ENCODE measurements around the gene CADPS. TPM values are rescaled to one million over a fixed set of nuclear protein-coding genes. Genes with fewer than 3 reads are reported as not detected.

Gene CADPS
- total RNA-seq, 1 experiment from 2014 or later, result not detected

DNA sequence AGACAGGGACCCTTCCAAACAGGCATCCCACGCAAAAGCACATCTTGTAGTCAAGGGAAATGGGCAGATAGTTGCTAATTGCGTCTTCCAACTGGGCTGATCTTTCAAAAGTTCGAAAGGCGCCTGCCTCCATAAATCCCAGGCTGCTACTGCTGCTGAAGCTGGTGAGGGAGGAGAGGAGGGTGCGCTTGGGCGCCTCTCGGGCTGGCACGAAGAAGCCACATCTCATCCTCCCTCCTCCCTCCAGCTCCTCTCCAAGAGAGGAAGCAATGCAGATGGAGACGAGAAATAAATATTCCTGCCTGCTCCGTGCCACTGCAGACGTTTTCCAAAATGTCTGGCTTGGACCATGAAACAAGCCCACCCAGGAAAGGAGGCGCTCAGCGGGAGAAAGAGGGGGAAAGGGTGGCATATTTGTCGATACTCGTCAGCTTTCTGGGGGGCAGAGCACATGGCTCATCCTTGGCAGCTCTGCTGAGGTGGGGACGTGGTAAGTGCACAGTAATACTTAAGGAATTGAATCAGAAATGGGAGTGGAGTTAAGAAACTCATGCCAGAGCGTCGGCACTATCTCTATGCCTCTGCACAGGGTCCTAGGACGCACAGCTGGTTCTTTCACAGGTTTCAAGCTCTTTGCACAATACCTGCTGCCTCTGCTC, 413.0 kb downstream of the CADPS start:
- no peak for ATAC-seq
- H3K4me1 ChIP-seq (ENCODE audit: control insufficient read depth, insufficient read depth, low read length), result no peaks in the 10 kb centered on the region
- H3K4me3 ChIP-seq (ENCODE audit: low read depth in 2 of 2, low read length in 2 of 2), result no peak overlapping the region
- in situ Hi-C loops (cut with HindIII; ENCODE audit: low pct_unique_long_range_greater_than_20kb, low sequenced_read_pairs) (no loop called here), intact Hi-C loops (cut with micrococcal nuclease; ENCODE audit: unreplicated experiment) (no loop called here)
- H3K36me3 ChIP-seq (ENCODE audit: control insufficient read depth, insufficient read depth, low read length), result no peaks in the 10 kb centered on the region
- no TSS peak for BruUV-seq (replicated peaks)
- TF ChIP-seq, protein P1, sequence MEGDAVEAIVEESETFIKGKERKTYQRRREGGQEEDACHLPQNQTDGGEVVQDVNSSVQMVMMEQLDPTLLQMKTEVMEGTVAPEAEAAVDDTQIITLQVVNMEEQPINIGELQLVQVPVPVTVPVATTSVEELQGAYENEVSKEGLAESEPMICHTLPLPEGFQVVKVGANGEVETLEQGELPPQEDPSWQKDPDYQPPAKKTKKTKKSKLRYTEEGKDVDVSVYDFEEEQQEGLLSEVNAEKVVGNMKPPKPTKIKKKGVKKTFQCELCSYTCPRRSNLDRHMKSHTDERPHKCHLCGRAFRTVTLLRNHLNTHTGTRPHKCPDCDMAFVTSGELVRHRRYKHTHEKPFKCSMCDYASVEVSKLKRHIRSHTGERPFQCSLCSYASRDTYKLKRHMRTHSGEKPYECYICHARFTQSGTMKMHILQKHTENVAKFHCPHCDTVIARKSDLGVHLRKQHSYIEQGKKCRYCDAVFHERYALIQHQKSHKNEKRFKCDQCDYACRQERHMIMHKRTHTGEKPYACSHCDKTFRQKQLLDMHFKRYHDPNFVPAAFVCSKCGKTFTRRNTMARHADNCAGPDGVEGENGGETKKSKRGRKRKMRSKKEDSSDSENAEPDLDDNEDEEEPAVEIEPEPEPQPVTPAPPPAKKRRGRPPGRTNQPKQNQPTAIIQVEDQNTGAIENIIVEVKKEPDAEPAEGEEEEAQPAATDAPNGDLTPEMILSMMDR (IDR thresholded peaks at IDR 0.05), result no peak
- TF ChIP-seq TCF7L2 (IDR thresholded peaks at IDR 0.05; ENCODE audit: low read depth, low read length) (no peak), SIN3A (IDR thresholded peaks at IDR 0.05; ENCODE audit: borderline replicate concordance, insufficient read depth, low read depth, low read length) (no peak), POLR2AphosphoS5 (IDR thresholded peaks at IDR 0.05; ENCODE audit: low read depth, low read length) (no peak)
- TF ChIP-seq, protein P2, sequence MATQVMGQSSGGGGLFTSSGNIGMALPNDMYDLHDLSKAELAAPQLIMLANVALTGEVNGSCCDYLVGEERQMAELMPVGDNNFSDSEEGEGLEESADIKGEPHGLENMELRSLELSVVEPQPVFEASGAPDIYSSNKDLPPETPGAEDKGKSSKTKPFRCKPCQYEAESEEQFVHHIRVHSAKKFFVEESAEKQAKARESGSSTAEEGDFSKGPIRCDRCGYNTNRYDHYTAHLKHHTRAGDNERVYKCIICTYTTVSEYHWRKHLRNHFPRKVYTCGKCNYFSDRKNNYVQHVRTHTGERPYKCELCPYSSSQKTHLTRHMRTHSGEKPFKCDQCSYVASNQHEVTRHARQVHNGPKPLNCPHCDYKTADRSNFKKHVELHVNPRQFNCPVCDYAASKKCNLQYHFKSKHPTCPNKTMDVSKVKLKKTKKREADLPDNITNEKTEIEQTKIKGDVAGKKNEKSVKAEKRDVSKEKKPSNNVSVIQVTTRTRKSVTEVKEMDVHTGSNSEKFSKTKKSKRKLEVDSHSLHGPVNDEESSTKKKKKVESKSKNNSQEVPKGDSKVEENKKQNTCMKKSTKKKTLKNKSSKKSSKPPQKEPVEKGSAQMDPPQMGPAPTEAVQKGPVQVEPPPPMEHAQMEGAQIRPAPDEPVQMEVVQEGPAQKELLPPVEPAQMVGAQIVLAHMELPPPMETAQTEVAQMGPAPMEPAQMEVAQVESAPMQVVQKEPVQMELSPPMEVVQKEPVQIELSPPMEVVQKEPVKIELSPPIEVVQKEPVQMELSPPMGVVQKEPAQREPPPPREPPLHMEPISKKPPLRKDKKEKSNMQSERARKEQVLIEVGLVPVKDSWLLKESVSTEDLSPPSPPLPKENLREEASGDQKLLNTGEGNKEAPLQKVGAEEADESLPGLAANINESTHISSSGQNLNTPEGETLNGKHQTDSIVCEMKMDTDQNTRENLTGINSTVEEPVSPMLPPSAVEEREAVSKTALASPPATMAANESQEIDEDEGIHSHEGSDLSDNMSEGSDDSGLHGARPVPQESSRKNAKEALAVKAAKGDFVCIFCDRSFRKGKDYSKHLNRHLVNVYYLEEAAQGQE (IDR thresholded peaks at IDR 0.05; ENCODE audit: insufficient read depth in 1 of 2, low read depth in 2 of 2, low read length in 1 of 2), result no peak
- H3K27ac ChIP-seq (ENCODE audit: low read length), result no peak overlapping the region
- POLR2A ChIA-PET, result no interaction called here
- H3K9me3 ChIP-seq (ENCODE audit: control insufficient read depth, insufficient read depth, low read depth, low read length), result no peaks in the 10 kb centered on the region
- no peak for DNase-seq (ENCODE audit: low read depth, low spot score)
- CTCF ChIA-PET, result no interaction called here
- H3K27me3 ChIP-seq (ENCODE audit: control insufficient read depth, insufficient read depth, low read length), result 0 out of 2 replicates have a peak, but pooled peaks cover 2% of the 10 kb centered on the region

DNA sequence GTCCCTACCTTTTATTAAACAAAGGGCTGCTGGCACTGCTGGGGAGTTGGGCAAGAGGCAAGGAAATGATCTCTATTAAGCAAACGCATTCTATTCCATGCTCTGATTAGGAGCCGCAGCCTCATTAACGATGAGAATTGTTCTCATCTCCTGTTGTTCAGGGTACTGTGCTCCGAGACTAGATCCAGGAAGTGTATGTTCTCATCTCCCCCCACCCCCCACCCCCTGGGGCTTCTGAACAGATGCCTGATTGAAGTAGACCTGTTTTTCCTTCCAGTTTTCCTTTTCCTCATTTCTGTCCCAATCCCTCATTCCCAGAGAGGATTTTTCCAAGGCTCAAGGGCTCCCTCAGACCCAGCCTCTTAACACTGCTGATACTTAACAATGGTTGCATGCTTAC, 420.3 kb downstream of the CADPS start:
- no peak for ATAC-seq
- TF ChIP-seq SIN3A (IDR thresholded peaks at IDR 0.05; ENCODE audit: borderline replicate concordance, insufficient read depth, low read depth, low read length), result no peak
- TF ChIP-seq TCF7L2 (IDR thresholded peaks at IDR 0.05; ENCODE audit: low read depth, low read length), result no peak
- TF ChIP-seq, protein P2 (IDR thresholded peaks at IDR 0.05; ENCODE audit: insufficient read depth in 1 of 2, low read depth in 2 of 2, low read length in 1 of 2), result no peak
- no peak for TF ChIP-seq POLR2AphosphoS5 (IDR thresholded peaks at IDR 0.05; ENCODE audit: low read depth, low read length)
- TF ChIP-seq, protein P1 (IDR thresholded peaks at IDR 0.05), result no peak

More for the DNA sequence above, 420.3 kb downstream of the CADPS start:
- Histone ChIP-seq H3K9me3 (ENCODE audit: control insufficient read depth, insufficient read depth, low read depth, low read length) (no peaks in the 10 kb centered on the region), H3K36me3 (ENCODE audit: control insufficient read depth, insufficient read depth, low read length) (no peaks in the 10 kb centered on the region), H3K4me1 (ENCODE audit: control insufficient read depth, insufficient read depth, low read length) (no peaks in the 10 kb centered on the region), H3K27me3 (ENCODE audit: control insufficient read depth, insufficient read depth, low read length) (no peaks in the 10 kb centered on the region), H3K27ac (ENCODE audit: low read length) (no peak overlapping the region), H3K4me3 (ENCODE audit: low read depth in 2 of 2, low read length in 2 of 2) (no peak overlapping the region)
- no peak for DNase-seq (ENCODE audit: low read depth, low spot score)
- ChIA-PET CTCF (no interaction called here), POLR2A (no interaction called here)
- in situ Hi-C loops (cut with HindIII; ENCODE audit: low pct_unique_long_range_greater_than_20kb, low sequenced_read_pairs) (no loop called here), intact Hi-C loops (cut with micrococcal nuclease; ENCODE audit: unreplicated experiment) (no loop called here)
- BruUV-seq (replicated peaks), result no TSS peak
